NCI-H1092 (cell line): ENCODE results near the gene RBM5.
A peak's percentile ranks its signal among the peaks of the same experiment; 100 is the strongest.

Experiments used
- DNase-seq: peaks from one replicate; lab custom pipeline; 2025; lab: John Stamatoyannopoulos, UW

The RBM5 gene

DNA sequence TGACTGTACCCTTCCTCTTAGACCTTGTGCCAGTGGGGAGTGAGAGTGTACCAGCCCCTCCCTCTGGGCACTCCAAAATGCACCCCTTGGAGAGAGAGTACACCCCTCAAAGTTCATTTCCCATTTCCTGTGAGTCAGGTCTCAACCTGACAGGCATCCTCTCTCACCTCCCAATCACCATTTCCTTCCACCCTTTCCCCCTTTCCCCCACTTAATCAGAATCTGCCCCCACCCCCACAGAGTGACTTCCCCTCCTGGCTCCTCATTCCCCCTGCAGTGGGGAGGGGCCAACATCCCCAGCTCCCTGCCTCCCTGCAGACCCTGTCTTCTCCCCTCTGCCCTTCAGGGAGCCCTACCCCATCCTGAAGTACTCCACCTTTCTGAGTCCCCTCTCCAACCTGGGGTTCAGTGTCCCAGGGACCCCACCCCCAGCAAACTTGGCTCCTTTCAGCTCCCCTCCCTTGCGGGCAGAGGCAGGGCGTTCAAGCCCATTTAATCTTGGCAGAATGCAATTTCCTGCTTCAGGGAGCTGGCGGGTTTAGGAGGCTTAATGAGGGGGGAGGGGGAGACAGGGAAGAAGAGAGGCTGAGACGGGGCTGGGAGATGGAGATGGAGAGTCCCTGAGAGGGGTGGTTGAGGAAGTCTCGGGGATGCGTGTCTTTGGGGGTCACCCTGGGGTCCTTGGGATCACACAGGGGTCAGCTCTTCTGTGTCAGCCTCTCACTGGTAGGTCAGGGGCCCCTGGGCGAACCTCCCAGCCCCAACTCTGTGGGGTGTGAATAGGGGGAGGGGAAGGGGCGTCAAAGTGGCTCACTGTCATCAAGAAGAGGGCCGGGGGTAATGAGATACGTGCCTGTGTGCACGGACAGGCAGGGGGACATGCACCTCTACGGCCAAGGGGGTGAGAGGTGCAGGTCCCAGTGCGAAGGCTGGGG lies 49.8 kb downstream of the RBM5 start:
- DNase-seq: peak; percentile 8

DNA sequence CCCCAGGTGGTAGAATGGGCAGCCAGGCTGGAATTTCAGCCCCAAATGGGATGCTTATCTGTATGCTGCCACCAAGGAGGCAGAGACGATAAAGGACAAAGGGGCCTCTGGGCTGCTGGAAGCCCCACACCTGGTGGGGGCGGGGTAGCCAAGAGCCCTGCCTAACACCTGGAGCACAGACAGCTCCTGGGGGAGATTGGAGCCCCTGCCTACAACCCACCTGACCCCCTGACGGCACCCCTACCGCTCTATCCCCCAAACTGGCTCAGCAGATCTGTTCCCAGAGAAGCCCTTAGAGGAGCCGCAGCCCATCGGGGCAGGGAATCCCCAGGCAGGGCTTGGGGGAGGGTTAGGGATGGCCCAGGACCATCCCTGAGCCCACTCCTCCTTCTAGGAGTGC lies 50.6 kb downstream of the RBM5 start:
- DNase-seq: no peak

DNA sequence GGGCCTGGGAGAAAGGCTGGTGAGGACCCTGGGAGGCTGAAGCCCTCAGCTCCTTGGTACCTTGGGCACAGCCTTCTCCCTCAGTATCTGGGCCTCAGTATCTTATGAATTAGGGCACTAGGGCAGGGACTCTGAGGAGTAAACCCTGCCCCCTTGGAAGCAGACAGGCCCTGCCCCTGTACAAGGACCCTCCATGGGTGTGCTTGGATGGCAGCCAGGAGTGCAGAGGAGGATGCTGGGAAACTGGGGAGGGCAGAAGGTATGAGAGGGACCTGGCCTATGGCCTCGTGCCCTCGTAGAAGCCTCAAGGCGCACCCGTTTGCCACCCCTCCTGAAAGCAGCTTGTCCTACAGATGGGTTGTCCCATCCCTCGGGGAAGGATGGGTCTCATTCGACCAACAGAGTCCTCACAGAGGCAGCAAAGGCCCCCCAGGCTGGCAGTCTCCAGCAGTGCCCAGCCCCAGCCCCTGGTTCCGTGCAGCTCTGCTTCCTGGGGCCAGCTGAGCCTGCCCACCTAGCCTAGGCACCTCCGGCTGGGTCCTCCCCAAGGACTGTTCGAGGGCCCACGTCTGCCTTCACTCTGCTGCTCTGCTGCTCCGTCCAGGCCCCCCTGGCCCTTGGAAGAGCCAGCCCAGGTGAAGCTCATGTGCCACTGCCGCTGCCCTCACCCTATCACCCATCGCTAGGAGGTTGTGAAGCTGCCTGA lies 51.2 kb downstream of the RBM5 start:
- peak; percentile 25 for DNase-seq

DNA sequence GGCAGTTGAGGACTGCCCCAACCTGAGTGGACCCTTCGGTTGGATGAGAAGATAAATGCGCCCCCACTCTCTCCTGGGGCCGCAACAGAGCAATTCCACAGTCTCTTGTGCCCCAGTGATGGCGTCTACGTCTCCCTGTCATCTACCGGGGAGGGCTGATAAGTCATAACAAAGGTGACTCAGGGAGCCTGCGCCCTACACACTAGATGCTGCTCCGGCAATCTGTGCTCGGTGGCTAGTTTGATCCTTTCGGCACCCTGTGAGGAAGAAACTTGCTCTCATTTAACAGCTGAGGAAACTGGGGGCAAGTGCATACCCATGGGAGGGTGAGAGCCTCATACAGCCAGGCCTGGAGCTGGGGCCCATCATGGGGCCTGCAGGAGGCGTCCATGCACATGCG lies 52.3 kb downstream of the RBM5 start:
- no peak for DNase-seq

DNA sequence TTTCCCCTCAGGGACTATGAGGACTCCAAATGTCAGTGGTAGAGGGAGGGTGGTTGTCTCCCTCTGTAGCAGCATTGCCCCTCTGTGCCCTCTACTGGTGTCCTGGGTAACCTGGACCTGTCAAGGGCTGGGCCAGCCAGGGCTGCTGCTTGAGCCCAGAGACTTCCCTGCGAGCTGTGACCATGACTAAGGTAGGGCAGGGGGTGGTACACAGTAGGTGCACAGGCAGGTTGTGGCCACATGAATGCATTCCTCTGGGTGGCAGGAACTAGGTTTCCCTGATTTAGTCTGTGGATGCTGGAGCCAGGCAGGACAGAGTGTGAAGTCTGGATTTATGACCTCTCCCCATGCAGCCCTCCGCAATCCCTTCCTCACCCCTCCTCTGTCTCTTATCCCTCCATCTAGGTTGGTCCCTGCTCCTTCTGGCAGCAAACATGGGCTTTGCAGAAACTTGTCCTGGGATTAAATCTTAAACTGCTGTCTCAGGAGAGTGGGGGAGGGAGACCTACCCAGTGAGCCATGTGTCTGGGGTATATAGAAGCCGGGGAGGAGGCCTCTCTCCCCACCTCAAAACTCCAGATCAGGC lies 57.7 kb downstream of the RBM5 start:
- no peak for DNase-seq

DNA sequence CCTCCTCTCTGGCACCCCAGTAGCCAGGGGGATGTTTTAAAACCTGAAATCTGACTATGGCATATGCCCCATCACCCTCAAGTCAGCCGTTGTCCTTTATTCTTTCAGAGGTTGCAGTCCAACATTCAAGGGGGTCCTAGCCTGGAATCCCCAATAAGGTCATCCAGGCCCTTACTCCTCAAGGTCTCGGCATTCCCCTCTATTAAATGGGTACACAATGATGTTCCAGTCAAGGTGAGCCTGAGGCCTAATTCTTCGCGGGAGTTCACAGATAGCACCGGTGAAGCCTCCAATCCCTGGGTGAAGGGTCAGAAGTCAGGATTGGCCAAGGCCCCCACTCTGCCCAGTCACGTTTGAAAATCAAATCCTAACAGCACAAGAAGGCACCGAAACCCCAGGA lies 58.3 kb downstream of the RBM5 start:
- DNase-seq: no peak

DNA sequence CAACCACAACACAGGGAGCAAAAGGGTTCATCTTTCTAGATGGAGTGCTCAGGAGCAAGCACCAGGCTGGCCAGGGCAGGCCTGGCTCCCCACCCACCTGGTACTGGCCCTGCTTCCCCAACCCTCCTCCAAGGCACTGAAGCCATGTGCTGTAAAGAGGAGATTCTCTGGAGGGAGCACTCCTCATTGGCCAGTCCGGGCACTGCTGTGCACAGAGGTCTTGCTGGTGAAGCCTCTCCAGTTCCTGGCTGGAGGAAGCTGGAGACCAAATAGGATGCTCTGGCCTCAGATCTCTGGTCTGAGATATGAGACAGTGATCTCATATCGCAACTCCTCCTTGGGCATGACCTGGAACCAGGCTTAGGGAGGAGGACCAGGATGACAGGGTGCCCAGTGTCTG lies 58.7 kb downstream of the RBM5 start:
- DNase-seq: no peak

DNA sequence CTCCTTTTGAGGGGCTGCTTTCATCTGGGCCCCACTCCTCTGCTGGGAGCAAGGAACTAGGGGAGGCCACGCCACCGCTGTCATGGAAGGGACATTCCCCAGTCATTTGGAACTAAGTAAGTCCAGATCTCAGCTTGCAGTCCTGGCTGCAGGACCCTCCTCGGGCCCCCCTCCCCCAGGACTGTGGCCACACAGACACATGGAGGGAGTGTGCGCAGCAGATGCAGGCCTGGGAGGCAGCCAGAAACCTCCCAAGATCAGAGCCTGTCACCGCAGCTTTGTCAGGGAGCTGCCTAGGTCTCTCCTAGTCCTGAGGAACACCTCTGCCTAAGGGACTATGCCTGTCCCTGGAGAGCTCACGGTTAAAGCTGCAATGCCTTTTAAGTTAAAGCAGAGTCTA lies 59.1 kb downstream of the RBM5 start:
- DNase-seq: no peak

DNA sequence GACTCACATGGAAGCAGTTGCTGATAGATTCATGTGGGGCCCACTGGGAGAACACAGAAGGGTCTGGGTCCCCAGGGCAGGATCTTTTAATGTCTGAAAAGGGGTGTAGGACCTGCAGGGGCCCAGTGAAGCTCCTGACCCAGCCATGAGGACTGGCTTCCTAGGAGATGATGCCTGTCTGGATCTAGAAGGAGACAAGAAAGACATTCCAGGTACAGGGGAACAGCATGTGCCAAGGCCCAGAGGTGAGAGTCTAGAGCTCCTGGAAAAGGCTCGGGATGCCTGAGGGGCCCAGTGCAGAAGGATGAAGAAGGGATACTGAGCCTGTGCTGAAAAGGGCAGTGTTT lies 61.7 kb downstream of the RBM5 start:
- no peak for DNase-seq

DNA sequence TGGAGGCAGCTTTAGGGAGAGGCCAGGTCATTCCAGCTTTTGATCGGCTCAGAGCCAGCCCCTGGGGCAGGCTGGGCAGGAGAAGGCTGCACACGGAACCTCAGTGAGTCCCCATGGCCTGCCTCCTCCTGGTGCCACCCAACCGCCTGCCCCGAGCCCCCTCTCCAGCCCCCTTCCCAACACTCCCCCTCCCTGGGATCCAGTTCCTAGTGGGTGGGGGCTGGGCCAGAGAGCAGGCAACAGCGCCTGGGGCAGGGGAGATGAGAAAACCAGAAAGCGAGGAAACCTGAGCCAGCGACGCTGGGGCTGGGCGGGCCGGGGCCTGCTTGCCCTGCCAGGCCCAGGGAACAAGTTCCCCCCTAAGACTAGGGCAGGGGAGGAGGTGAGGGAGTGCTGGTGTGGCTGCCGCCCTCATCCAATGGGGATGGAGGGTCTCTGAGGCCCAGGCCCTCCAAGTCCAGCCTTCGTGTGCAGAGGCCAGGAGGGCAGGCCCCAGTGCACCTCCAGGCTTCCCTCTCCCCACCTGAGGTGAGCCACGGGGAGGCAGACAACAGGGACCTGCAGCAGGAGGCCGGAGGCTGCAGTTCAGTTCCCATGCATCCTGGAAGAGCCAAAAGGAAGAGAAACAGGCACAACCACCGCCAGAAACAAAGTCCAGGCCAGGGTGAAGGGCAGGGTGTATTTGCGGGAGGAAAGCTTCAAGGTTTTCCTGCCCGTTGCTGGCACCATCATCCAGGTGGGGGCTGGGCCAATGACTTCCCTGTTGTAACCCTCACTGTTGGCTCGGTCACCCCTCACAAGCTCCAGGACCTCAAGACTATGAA lies 62.4 kb downstream of the RBM5 start:
- DNase-seq: no peak

DNA sequence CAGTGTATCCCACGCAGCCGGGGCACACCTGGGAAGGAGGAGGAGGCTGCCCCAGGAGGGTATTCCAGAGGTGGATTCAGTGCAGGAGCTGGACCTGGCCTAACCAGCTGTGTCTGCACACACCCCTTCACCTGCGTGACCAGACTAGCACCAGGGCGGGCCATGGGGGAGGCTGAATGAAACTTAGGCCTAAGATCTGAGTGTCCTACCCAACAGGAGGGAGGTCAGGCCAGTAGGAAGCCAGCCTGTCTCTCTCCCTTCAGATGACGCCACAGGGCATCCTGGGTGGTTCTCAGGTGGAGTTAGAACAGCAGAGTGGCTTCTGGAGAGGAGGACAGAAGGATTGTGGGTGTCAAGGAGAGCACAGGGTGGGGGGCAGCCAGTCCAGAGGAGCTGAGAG lies 63.0 kb downstream of the RBM5 start:
- DNase-seq: no peak

DNA sequence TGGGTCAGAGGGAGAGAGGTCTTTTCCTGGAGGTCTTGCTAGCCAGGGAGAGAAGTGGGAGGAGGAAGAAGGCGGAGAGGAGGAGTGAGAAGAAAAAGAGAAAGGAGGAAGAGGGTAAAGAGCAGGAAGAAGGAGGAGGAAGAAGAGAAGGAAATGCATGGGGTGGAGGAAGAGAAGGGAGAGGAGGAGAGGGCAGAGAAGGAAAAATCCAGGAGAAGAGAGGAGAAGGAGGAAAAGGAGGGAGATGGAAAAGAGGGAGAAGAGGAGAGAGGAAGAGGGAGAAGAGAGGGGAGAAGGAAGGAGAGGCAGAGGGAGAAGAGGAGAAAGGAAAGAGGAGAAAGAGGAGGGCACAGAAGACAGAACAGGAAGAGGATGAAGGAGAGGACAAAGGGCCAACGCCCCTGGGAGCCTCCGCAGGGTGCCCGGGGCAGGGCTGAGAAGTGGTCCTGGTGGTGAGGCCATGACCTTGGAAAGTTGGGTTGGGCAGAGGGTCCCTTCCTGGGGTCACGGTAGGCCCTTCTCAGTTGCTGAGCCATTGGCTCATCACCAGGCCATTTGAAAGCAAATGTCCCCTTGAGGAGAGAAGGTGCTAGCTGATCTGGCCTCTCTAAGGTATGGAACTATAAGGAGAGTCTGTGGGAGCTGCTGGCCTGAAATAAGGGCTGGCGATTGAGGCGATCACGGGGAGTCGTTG lies 65.2 kb downstream of the RBM5 start:
- no peak for DNase-seq

DNA sequence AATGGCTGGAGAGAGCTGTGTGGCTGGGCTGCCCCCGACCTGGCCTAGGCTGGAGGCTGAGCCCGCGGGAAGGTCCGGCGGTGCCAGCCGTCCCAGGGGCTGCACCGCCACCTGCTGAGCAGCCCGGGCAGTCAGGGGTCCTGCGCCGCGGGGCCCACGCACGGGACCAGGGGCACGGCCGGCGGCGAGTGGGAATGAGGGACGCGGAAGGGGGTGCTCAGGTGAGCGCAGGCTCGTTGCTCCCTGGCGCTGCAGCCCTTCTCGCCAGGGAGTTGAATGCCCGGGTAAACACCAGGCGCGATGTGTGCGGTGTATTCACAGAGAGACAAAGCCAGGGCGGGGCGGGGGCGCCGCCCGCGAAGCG lies 65.7 kb downstream of the RBM5 start:
- DNase-seq: no peak

DNA sequence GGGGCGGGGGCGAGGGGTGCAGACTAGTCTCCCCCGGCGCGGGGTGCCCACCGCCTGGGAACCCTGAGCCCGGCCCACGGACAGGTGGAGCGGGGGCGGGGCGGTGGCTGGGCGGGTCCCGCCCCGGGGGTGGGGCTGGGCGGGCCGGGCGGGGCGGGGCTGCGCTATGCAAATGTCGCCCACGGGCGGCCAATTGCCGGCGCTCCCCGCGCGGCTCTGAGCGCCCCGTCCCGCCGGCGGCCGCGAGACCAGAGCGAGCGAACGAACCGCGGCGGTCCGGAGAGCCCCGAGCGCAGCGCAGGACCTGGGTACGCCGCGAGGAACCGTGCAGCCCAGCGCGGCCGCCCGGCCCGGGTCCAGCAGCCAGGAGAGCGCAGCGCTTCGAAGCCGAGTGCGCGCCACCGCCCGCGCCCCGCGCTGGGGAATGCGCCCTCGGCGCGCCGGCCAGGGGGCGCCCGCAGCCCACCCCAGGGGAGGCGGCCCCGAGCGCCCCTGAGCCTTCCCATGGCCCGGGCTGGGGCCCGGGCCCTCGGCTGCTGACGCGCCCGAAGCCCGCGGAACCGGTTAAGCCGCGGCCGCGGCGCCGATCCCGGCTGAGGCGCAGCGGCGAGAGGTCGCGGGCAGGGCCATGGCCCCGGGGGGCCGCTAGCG lies 66.2 kb downstream of the RBM5 start, which contains the start of gene SEMA3F:
SEMA3F (plus strand) TSS at position 485 of the 651 bp plus-strand sequence. CDS start 4,299 bp downstream, outside the sequence.
- DNase-seq: peak; percentile 11

DNA sequence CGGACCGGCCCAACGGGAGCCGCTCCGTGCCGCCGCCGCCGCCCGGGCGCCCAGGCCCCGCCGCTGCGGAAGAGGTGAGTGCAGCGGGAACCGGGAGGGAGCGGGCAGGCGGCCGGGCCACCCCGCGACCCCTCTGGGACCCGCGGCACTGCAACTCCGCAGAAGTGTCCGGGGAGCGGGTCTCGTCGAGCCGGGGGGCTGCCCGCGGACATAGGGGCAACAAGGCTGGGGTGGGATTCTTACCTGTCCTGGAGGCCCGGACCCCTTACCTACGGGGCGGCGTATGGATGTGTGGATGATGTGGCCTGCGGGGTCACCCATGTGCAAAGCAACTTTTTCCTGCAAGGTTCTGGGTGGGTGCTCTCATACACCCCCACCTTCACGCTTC lies 66.8 kb downstream of the RBM5 start:
- no peak for DNase-seq

DNA sequence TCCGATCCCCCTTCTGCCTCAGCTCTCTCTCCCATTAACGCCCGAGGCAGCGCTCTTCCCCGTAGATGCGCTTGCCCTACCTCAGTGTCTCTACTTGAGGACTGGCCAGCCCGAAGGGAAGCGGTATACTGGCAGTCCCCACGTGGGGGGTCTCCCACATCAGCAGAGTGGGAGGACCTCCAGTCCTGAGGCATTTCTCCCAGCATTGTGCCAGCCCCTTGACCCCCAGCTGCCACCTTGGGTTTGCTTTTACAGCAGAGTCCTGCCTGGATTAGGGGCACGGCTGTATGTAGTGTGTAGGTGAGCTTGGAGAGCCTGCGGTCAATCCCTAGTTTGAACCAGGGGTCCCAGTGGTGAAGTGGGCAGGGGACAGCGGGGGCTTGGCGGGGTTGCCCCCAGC lies 67.2 kb downstream of the RBM5 start:
- no peak for DNase-seq

DNA sequence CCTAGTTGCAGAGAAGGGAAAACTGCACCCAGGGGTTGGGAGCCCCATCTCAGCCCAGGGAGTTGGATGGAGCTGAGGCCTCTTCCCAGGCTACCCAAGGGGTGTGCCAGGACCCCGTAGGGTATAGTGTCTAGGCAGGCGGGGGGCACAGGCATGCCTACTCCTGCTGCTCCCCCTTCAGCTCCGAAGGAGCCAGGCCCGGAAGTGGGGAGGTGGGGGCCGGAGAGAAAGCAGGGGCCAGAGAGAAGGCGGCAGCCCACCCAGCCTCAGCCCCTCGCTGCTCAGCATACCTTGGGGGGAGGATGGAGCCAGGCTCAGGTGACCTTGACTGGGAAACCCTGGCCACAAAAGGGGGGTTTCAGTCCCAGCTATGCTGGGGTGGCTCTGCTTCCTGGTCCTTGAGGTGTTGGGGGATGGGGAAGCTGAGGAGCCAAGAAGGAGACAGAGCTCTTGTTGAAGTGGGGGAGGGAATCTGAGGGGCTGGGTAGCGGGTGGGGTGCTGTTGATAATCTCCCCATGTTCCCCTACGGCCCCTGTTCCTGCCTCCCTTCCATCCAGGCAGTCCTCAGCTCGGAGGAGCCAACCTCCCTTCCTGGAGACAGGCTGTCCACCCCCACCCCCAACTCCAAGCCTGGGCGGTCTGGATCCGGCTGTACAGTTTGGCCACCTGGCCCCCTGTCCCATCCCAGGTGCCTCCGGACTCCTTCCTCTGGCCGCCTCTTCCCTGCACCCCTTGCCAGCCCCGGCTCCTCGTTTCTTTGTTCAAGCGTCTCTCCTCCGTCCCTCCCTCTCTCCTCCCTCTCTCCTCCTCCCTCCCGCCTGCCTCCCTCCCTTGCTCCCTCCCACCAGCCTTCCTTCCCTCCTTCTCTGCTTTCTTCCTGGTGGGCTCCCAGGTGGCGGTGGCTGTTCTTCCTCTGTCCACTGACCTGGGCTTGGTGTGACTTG lies 68.1 kb downstream of the RBM5 start:
- DNase-seq: no peak

DNA sequence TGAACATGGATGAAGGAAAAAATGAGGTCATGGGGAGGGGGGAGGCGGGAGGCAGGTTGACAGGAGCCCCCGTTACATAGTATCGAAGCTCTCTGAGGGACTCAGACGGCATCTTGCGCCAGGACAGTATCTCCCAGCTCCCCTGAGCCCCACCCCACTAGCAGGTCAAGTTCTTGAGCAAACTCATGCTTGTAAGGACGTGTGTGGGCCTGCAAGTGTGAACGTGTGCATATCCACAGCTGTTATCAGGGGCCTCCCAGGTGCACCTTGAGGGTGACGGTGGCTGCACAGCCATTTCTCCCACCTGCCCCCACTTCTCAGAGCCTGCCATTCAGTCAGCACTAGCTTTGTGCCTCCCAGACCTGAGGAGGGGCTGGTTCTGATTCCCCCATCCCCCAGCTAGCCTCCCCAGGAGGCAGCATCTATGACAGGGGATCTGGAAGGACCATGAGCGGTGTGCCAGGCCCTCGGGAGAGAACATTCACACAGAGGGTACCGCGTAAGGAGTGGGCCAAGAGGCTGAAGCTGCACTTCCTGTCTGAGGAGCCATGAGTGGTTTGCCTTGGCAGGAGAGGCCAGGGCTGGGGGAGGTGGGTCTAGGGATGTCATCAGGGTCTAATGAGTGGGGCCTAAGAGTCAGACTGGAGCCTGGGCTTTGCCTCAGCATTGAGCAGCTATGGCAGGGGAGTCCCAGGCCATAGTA lies 69.3 kb downstream of the RBM5 start:
- DNase-seq: no peak

DNA sequence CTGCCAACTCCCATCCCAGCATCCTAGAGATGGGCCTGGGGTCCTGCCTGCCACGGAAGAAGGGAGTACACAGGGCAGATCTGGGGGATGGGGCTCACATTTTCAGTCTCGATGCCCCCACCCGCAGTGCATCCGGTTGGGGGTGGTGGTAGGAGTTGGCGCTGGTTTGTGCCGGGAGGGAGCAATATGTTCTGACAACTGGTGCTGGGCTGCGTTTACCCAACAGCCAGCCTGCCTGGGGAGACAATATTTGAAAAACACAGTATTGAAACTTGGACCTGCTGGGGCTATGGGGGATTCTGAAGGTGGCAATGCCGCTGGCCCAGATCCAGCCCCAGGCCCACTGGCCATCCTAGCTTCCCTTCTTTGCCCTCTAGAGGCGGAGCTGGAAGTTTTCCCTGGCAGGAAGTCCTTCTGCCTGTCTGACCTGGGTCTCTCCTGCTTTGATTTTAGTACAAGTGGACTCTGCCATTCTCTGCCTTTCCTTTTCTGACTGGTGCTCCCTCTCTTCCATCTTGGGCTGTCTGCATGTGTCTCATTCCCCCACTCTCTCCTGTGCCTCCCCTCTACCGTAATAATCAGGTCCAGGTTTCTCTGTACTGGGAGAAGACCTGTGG lies 69.9 kb downstream of the RBM5 start:
- DNase-seq: no peak
